ENCODE measurements around the gene KLHDC4. TPM values are rescaled to one million over a fixed set of nuclear protein-coding genes. Genes with fewer than 3 reads are reported as not detected.

The KLHDC4 gene
- total RNA-seq, 1 donor from 2014 or later: 91.0 TPM

GRCh38 chr16:87661561-87661960 lies 104.2 kb downstream of the KLHDC4 start:
- Mint-ChIP-seq H3K4me1 (no peaks in the 10 kb centered on the region), H3K36me3 (ENCODE audit: low read depth) (no peaks in the 10 kb centered on the region), H3K27ac (no peak overlapping the region), H3K4me3 (no peak overlapping the region), H3K27me3 (no peaks in the 10 kb centered on the region), H3K9me3 (no peaks in the 10 kb centered on the region)
- intact Hi-C loops (cut with micrococcal nuclease): no loop called here
- peak; percentile 78 for DNase-seq

- no peak overlapping the region for H3K4me3 Mint-ChIP-seq
- H3K27ac Mint-ChIP-seq: no peak overlapping the region
- no peak for DNase-seq
- H3K9me3 Mint-ChIP-seq: no peaks in the 10 kb centered on the region
- intact Hi-C loops (cut with micrococcal nuclease): no loop called here
- no peaks in the 10 kb centered on the region for H3K27me3 Mint-ChIP-seq
- H3K36me3 Mint-ChIP-seq (ENCODE audit: low read depth): no peaks in the 10 kb centered on the region
- no peaks in the 10 kb centered on the region for H3K4me1 Mint-ChIP-seq
Observed at GRCh38 chr16:87658564-87659225, 107.1 kb downstream of the KLHDC4 start.

Other genes starting within 250 kb of the KLHDC4 start
- gene JPH3, start 163.5 kb downstream of the KLHDC4 start, total RNA-seq: 0.19 TPM in 1 of 2 replicates, not detected in the other
- gene SLC7A5, start 103.5 kb upstream of the KLHDC4 start, total RNA-seq: 408 and 410 TPM in 2 replicates
- not detected in 2 replicates for gene CA5A, start 170.5 kb upstream of the KLHDC4 start, total RNA-seq
- 36.8 and 44.9 TPM in 2 replicates for gene BANP, start 185.4 kb upstream of the KLHDC4 start, total RNA-seq

Measured in activated CD4-positive, alpha-beta T cell treated with anti-CD3 and anti-CD28 coated beads, Interleukin-2, amount 10 ng/mL, durations not matched to agents 24 days and 14 days (primary cell).